Brain microvascular endothelial cell (primary cell): ENCODE measurements around the gene TCHHL1.
"Not testable (repeated sequence)": the region's sequence is repeated elsewhere in the genome, so short reads cannot be mapped to it uniquely, and the experiment has no call there.

Source experiments
- DNase-seq: peaks from one replicate; pipeline ENCODE4 v3.0.0-alpha.2; 2020
- H3K27ac ChIP-seq: fragments of 250-450 bp; sonication (Bioruptor Pico); 2 replicates; pipeline ENCODE4 v1.5.1; 2020; ENCODE audit warnings: mild to moderate bottlenecking, moderate library complexity
- H3K27me3 ChIP-seq: fragments of 250-450 bp; sonication (Bioruptor Pico); replicated peaks from 2 replicates; pipeline ENCODE4 v1.5.1; 2020; ENCODE audit warnings: mild to moderate bottlenecking
- H3K36me3 ChIP-seq: fragments of 250-450 bp; sonication (Bioruptor Pico); replicated peaks from 2 replicates; pipeline ENCODE4 v1.5.1; 2020; ENCODE audit warnings: mild to moderate bottlenecking
- H3K4me3 ChIP-seq: 2 replicates; pipeline ENCODE4 v1.5.1; 2011; ENCODE audit warnings: low read depth, mild to moderate bottlenecking, control low read depth, low read length, moderate library complexity
- CTCF ChIP-seq: IDR thresholded peaks from 2 replicates; pipeline ENCODE4 v1.5.1; 2011; ENCODE audit warnings: low read depth, mild to moderate bottlenecking, moderate library complexity, low read length, control low read depth, inconsistent platforms; ENCODE audit errors: missing control alignments
- in situ Hi-C: cut with HindIII; loops from 2 replicates; pipeline ENCODE4 v1.10.0; 2017; ENCODE audit warnings: low sequenced_read_pairs, low pct_ligation_motif_present

The TCHHL1 gene

GRCh38 chr1:152084853-152085252 lies 4.0 kb downstream of the TCHHL1 start:
- TF ChIP-seq CTCF: no peak
- DNase-seq: no peak
- in situ Hi-C loops: no loop called here
- Histone ChIP-seq H3K36me3 (no peaks in the 10 kb centered on the region), H3K4me3 (no peak overlapping the region), H3K27me3 (no peaks in the 10 kb centered on the region), H3K27ac (no peak overlapping the region)

GRCh38 chr1:152081026-152081425 lies 7.8 kb downstream of the TCHHL1 start:
- H3K27me3 ChIP-seq, in situ Hi-C loops, DNase-seq: not testable (repeated sequence)

GRCh38 chr1:152080494-152080893 lies 8.4 kb downstream of the TCHHL1 start:
- H3K27ac ChIP-seq, H3K4me3 ChIP-seq, DNase-seq, H3K27me3 ChIP-seq, in situ Hi-C loops, H3K36me3 ChIP-seq: not testable (repeated sequence)

More at GRCh38 chr1:152081026-152081425, 7.8 kb downstream of the TCHHL1 start:
- not testable (repeated sequence) for H3K4me3 ChIP-seq, H3K27ac ChIP-seq, H3K36me3 ChIP-seq

DNA sequence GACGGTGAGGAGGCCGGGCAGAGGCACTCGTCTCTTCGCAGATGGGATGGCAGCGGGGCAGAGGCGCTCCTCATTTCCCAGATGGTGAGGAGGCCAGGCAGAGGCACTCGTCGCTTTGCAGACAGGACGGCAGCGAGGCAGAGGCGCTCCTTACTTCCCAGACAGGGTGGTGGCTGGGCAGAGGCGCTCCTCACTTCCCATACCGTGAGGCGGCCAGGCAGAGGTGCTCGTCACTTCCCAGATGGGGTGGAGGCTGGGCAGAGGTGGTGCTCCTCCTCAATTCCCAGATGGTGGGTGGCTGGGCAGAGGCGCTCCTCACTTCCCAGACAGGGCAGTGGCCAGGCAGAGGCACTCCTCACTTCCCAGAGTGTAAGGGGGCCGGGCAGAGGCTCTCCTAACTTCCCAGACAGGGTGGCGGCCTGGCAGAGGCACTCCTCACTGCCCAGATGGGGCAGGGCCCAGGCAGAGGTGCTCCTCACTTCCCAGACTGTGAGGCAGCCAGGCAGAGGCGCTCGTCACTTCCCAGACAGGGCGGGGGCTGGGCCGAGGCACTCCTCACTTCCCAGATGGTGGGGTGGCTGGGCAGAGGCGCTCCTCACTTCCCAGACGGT lies 9.9 kb downstream of the TCHHL1 start:
- TF ChIP-seq CTCF: no peak
- H3K27me3 ChIP-seq: peaks cover 4% of the 10 kb centered on the region
- H3K4me3 ChIP-seq: no peak overlapping the region
- no peak for DNase-seq
- H3K36me3 ChIP-seq: no peaks in the 10 kb centered on the region
- in situ Hi-C loops: no loop called here
- no peak overlapping the region for H3K27ac ChIP-seq

- in situ Hi-C loops: no loop called here
- H3K4me3 ChIP-seq: no peak overlapping the region
- H3K27ac ChIP-seq: no peak overlapping the region
- H3K36me3 ChIP-seq: no peaks in the 10 kb centered on the region
- TF ChIP-seq CTCF: no peak
- no peak for DNase-seq
- peaks cover 6% of the 10 kb centered on the region for H3K27me3 ChIP-seq
These were observed 16.6 kb downstream of the TCHHL1 start for GRCh38 chr1:152072311-152072710.

DNA sequence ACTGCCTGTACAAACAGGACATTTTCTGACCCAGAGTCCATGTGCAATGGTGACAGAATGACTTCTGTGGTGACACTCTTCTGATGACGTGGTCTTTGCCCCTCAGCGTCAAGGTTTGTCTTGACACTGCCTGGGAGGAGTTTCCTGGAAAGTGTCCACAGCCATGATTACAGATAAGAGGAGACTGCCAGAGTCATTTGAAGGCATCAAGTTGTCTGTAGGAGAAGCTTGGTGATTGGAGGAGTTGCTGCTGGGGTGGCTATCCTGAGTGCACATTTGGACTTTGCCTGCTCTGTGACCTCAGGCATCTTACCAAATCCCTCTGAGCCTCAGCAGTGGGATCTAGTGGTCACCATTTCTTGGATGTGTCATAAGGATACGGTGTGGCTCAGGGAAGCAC lies 17.7 kb downstream of the TCHHL1 start:
- peaks cover 6% of the 10 kb centered on the region for H3K27me3 ChIP-seq
- in situ Hi-C loops: no loop called here

More for the DNA sequence above, 17.7 kb downstream of the TCHHL1 start:
- H3K36me3 ChIP-seq: no peaks in the 10 kb centered on the region
- H3K27ac ChIP-seq: no peak overlapping the region
- no peak overlapping the region for H3K4me3 ChIP-seq
- DNase-seq: no peak
- no peak for TF ChIP-seq CTCF
